ENCODE measurements around the gene CUX1.

DNA sequence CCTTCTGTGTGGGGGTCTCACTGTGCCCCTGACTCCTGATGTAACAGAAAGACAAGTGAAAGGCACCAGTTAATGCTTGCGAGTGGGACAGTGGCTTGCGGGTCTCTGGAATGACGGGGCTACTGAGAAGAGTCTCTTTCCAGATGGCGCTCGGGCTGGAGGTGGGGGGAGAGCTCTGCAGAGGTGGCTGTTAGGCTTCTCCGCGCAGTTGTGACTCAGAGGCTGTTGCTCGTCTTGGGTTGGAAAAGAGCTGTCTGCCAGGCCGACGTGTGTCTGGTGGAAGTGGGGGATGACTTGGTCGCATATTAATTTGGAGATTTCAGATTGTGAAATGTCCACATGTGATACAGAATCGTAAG, 441.3 kb downstream of the CUX1 start:
- TF ChIP-seq, protein P1, sequence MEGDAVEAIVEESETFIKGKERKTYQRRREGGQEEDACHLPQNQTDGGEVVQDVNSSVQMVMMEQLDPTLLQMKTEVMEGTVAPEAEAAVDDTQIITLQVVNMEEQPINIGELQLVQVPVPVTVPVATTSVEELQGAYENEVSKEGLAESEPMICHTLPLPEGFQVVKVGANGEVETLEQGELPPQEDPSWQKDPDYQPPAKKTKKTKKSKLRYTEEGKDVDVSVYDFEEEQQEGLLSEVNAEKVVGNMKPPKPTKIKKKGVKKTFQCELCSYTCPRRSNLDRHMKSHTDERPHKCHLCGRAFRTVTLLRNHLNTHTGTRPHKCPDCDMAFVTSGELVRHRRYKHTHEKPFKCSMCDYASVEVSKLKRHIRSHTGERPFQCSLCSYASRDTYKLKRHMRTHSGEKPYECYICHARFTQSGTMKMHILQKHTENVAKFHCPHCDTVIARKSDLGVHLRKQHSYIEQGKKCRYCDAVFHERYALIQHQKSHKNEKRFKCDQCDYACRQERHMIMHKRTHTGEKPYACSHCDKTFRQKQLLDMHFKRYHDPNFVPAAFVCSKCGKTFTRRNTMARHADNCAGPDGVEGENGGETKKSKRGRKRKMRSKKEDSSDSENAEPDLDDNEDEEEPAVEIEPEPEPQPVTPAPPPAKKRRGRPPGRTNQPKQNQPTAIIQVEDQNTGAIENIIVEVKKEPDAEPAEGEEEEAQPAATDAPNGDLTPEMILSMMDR (IDR thresholded peaks at IDR 0.05), result no peak
- no peak for TF ChIP-seq POLR2A (IDR thresholded peaks at IDR 0.05)

Measured in uterus (tissue), 2 donors.